ENCODE results near the gene TBC1D2B. TPM values are rescaled to one million over a fixed set of nuclear protein-coding genes. Genes with fewer than 3 reads are reported as not detected.
A peak's percentile ranks its signal among the peaks of the same experiment; 100 is the strongest.

Gene TBC1D2B
- total RNA-seq, 1 donor from 2014 or later: 58.1 TPM

DNA sequence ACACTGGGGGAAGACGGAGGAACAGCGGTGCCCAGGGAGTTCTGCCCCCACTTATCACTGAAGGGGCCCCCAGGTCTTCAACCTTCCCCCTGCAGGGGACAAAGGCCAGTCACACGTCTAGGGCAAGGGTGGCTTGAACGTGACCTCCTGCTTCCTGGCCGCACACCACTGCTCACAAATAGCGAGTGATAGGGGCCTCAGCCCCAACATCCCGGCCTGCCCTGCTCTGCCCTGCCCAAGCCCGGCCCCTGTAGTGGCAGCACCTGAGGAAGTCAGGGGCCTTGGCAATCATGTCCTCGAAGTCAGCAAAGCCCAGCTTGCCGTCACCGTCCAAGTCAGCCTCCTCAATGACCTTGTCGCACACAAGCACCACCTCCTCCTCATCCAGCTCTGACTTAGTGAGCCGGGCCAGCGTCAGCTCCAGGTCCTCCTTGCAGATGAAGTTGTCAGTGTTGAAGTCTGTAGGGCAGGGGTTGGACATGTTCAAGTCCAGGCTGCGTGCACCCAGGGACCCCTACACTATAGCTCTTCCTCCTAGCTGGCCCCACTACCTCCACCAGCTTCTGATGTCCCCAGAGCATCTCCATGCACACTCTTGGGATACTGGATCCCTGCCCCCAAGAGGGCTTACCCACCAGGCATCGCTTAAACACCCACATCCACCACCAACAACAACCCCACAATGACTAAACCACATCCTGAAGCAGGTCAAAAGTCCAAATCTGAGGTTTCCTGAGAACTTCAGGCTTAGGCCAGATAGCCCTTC, 28.1 kb upstream of the TBC1D2B start:
- TF ChIP-seq, protein P1, sequence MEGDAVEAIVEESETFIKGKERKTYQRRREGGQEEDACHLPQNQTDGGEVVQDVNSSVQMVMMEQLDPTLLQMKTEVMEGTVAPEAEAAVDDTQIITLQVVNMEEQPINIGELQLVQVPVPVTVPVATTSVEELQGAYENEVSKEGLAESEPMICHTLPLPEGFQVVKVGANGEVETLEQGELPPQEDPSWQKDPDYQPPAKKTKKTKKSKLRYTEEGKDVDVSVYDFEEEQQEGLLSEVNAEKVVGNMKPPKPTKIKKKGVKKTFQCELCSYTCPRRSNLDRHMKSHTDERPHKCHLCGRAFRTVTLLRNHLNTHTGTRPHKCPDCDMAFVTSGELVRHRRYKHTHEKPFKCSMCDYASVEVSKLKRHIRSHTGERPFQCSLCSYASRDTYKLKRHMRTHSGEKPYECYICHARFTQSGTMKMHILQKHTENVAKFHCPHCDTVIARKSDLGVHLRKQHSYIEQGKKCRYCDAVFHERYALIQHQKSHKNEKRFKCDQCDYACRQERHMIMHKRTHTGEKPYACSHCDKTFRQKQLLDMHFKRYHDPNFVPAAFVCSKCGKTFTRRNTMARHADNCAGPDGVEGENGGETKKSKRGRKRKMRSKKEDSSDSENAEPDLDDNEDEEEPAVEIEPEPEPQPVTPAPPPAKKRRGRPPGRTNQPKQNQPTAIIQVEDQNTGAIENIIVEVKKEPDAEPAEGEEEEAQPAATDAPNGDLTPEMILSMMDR (IDR thresholded peaks at IDR 0.05): no peak
- Mint-ChIP-seq H3K4me3 (ENCODE audit: unreplicated experiment) (no peak overlapping the region), H3K36me3 (ENCODE audit: low read depth) (peaks cover 2% of the 10 kb centered on the region), H3K27ac (ENCODE audit: unreplicated experiment) (no peak overlapping the region), H3K9me3 (ENCODE audit: low read depth) (no peaks in the 10 kb centered on the region), H3K4me1 (ENCODE audit: low read depth) (peaks cover 2% of the 10 kb centered on the region), H3K27me3 (ENCODE audit: low read depth) (no peaks in the 10 kb centered on the region)
- DNase-seq (ENCODE audit: low spot score): peak; percentile 66

DNA sequence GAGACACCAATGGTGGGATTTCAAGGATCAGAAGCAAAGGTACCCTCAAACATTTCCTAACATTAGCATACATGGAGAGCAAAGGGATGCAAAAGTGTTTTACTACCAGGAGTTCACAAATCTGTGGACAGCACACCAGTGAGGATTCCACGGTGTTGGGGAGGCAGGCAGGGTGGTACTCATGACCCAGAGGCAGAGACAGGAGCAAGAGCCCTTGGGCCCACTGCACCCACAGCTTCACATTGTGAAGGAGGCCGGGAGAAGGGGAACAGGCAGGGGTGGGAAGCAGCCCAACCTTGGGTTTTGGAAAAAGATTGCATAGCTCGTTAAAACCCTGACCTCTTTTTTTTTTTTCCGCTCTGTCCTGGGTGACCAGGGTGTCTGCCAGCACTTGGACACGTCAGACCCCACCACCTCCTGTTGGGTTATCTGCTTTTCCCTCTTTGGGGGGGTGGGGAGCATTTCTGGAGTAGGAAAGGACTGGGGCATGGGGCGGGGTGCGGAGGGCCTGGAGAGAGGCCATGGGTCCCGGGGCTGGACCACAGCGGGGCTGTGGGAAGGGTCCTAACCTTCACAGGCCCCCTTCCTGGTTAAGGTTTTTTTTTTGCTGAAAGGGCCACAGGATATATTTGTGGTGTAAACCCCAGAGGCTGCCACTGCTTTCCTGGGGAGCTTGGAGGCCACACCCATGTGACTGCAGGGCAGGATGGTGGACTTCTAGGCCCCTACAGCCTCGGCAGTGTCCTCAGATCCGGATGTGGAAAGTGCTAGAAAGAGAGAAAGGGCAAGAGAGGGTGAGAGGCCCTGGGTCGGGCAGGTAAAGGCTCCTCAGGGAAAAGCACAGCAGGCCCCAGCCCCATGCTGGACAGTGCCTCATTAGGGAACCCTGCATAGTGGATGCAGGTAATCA, 27.3 kb upstream of the TBC1D2B start:
- DNase-seq (ENCODE audit: low spot score): peak; percentile 58

DNA sequence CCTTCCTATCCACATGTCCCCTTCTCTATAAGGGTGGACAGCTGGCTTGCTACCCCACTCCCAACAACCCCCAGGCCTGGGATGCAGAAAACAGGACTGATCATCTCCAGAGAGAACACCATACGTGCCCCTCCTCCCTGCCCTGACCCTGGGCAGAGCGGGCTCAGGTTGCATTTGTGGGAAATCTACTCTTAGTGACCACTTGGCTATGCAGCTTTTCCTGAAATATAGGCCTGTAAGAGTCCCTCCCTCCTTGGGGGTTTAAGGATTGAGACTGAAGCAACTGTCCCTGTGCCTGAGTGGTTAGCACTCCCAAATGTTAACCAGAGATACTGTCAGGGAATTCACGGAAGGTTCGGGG, 26.6 kb upstream of the TBC1D2B start:
- H3K27ac Mint-ChIP-seq (ENCODE audit: unreplicated experiment): no peak overlapping the region
- H3K9me3 Mint-ChIP-seq (ENCODE audit: low read depth): no peaks in the 10 kb centered on the region
- no peaks in the 10 kb centered on the region for H3K27me3 Mint-ChIP-seq (ENCODE audit: low read depth)

More for the DNA sequence above, 27.3 kb upstream of the TBC1D2B start:
- Mint-ChIP-seq H3K27me3 (ENCODE audit: low read depth) (no peaks in the 10 kb centered on the region), H3K4me1 (ENCODE audit: low read depth) (peaks cover 2% of the 10 kb centered on the region), H3K36me3 (ENCODE audit: low read depth) (peaks cover 2% of the 10 kb centered on the region), H3K9me3 (ENCODE audit: low read depth) (no peaks in the 10 kb centered on the region), H3K27ac (ENCODE audit: unreplicated experiment) (no peak overlapping the region), H3K4me3 (ENCODE audit: unreplicated experiment) (no peak overlapping the region)
- TF ChIP-seq, protein P1 (IDR thresholded peaks at IDR 0.05): no peak

DNA sequence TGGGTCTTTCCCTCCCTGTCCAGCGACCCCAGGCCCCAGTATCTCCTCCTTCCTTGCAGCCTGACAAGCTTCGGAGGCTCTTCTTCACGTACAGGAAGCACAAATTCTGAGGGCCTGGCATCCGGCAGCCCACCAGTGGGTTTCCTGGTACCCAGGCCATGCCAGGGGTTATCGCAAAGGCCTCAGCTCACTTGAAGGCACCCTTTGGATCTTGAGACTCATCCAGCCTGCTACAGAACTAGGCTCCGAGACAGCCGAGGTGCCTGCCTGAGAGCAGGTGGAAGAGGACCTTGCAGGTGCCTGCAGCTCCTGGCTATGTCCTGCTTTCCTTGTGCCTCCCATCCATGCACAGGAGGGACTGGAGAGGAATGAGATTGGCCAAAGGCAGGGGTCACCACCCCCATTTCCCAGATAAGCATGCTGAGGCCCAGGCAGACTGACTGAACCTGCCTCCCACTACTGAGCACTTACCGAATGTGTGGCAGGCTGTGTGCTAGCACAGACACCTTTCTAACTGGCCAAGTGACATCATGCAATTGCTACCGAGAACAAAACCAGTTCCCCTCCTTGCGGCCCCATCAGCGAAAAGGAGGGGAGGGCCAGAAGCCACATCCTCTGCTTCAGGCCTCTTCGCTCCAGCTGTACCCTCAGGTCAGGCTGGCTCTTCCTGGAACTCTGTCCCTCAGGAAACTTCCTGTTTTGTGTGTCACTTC, 26.1 kb upstream of the TBC1D2B start:
- peaks cover 2% of the 10 kb centered on the region for H3K4me1 Mint-ChIP-seq (ENCODE audit: low read depth)
- peaks cover 2% of the 10 kb centered on the region for H3K36me3 Mint-ChIP-seq (ENCODE audit: low read depth)
- H3K9me3 Mint-ChIP-seq (ENCODE audit: low read depth): no peaks in the 10 kb centered on the region
- TF ChIP-seq, protein P1 (IDR thresholded peaks at IDR 0.05): no peak
- no peaks in the 10 kb centered on the region for H3K27me3 Mint-ChIP-seq (ENCODE audit: low read depth)
- H3K4me3 Mint-ChIP-seq (ENCODE audit: unreplicated experiment): no peak overlapping the region
- H3K27ac Mint-ChIP-seq (ENCODE audit: unreplicated experiment): no peak overlapping the region
- peak; percentile 49 for DNase-seq (ENCODE audit: low spot score)

More for the DNA sequence above, 26.6 kb upstream of the TBC1D2B start:
- Mint-ChIP-seq H3K4me3 (ENCODE audit: unreplicated experiment) (no peak overlapping the region), H3K4me1 (ENCODE audit: low read depth) (peaks cover 2% of the 10 kb centered on the region), H3K36me3 (ENCODE audit: low read depth) (peaks cover 2% of the 10 kb centered on the region)
- TF ChIP-seq, protein P1 (IDR thresholded peaks at IDR 0.05): no peak
- no peak for DNase-seq (ENCODE audit: low spot score)

DNA sequence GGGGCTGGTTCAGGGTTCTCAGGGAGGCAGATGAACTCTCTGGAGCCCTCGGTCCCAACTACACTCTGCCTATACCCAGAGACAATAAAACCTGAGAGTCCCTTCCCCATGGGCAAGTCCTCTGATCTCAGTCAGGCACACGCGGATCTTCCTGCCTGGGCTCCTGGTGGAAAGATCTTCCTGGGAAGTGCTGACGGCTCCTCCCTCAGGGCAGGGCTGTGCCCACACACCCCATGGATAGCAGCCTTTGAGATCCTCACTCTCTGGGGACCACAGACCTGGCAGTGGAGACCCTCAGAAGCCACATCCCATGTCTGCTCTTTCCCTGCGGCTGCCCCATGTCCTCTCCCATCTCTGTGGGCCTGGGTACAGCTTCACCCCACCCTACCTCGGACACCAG, 25.2 kb upstream of the TBC1D2B start:
- H3K9me3 Mint-ChIP-seq (ENCODE audit: low read depth): no peaks in the 10 kb centered on the region
- peaks cover 2% of the 10 kb centered on the region for H3K36me3 Mint-ChIP-seq (ENCODE audit: low read depth)
- peak; percentile 59 for DNase-seq (ENCODE audit: low spot score)
- TF ChIP-seq, protein P1 (IDR thresholded peaks at IDR 0.05): no peak
- H3K27me3 Mint-ChIP-seq (ENCODE audit: low read depth): no peaks in the 10 kb centered on the region
- H3K4me1 Mint-ChIP-seq (ENCODE audit: low read depth): peaks cover 2% of the 10 kb centered on the region
- no peak overlapping the region for H3K27ac Mint-ChIP-seq (ENCODE audit: unreplicated experiment)
- no peak overlapping the region for H3K4me3 Mint-ChIP-seq (ENCODE audit: unreplicated experiment)
